Measurements from ENCODE around the gene GANAB. TPM values are rescaled to one million over a fixed set of nuclear protein-coding genes. Genes with fewer than 3 reads are reported as not detected.

The GANAB gene
- total and polyA plus RNA-seq, 2 of the 13 experiments (the other 11 are each of a cell fraction or from before 2014, with no cell fraction given) = 99.5 to 234 TPM

DNA sequence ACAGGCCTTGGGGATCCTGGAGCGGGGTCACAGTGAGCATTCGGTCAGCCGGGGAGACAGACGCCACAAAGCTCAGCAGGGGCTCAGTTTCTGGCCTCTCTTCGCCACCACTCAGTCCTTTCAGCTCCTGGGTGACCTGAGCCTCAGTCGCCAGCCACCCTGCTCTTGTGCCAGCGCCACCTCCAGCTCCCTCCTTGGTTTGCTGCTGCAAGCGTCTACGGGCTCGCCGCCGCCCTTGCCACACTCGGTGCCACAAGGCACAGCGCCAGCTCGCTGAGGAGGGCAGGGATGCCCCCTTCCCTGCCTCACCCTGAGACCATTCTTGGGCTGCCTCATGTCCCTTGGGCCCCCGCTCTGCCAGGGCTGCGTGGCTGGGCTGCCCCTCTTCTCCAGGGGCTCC is 71.3 kb downstream of the GANAB start (continued):
- TF ChIP-seq, protein P1, sequence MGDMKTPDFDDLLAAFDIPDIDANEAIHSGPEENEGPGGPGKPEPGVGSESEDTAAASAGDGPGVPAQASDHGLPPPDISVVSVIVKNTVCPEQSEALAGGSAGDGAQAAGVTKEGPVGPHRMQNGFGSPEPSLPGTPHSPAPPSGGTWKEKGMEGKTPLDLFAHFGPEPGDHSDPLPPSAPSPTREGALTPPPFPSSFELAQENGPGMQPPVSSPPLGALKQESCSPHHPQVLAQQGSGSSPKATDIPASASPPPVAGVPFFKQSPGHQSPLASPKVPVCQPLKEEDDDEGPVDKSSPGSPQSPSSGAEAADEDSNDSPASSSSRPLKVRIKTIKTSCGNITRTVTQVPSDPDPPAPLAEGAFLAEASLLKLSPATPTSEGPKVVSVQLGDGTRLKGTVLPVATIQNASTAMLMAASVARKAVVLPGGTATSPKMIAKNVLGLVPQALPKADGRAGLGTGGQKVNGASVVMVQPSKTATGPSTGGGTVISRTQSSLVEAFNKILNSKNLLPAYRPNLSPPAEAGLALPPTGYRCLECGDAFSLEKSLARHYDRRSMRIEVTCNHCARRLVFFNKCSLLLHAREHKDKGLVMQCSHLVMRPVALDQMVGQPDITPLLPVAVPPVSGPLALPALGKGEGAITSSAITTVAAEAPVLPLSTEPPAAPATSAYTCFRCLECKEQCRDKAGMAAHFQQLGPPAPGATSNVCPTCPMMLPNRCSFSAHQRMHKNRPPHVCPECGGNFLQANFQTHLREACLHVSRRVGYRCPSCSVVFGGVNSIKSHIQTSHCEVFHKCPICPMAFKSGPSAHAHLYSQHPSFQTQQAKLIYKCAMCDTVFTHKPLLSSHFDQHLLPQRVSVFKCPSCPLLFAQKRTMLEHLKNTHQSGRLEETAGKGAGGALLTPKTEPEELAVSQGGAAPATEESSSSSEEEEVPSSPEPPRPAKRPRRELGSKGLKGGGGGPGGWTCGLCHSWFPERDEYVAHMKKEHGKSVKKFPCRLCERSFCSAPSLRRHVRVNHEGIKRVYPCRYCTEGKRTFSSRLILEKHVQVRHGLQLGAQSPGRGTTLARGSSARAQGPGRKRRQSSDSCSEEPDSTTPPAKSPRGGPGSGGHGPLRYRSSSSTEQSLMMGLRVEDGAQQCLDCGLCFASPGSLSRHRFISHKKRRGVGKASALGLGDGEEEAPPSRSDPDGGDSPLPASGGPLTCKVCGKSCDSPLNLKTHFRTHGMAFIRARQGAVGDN (CRISPR knock-in tag; IDR thresholded peaks at IDR 0.05) = 0 out of 2 replicates have a peak, but pooled peaks have one; percentile 29
- TF ChIP-seq ZNF256 (CRISPR knock-in tag; conservative IDR thresholded peaks at IDR 0.05) (no peak), HDAC1 (CRISPR knock-in tag; IDR thresholded peaks at IDR 0.05) (no peak), AGO2 (optimal IDR thresholded peaks at IDR 0.05; ENCODE audit: low read depth, low read length) (peak; percentile 56), KDM5B (CRISPR knock-in tag; IDR thresholded peaks at IDR 0.05; ENCODE audit: borderline replicate concordance) (no peak), POLR2AphosphoS2 (IDR thresholded peaks at IDR 0.05; ENCODE audit: low read depth, low read length) (no peak), NR3C1 (CRISPR knock-in tag; IDR thresholded peaks at IDR 0.05) (no peak), ZNF138 (CRISPR knock-in tag; IDR thresholded peaks at IDR 0.05; ENCODE audit: low read depth) (0 out of 2 replicates have a peak, but pooled peaks have one; percentile 24), HNRNPL (IDR thresholded peaks at IDR 0.05; ENCODE audit: low read depth, low read length) (peak; percentile 82), ZNF549 (CRISPR knock-in tag; IDR thresholded peaks at IDR 0.05) (no peak), HMGA1 (CRISPR knock-in tag; conservative IDR thresholded peaks at IDR 0.05) (no peak), BCL6 (CRISPR knock-in tag; IDR thresholded peaks at IDR 0.05) (no peak), GATAD1 (CRISPR knock-in tag; IDR thresholded peaks at IDR 0.05) (no peak), SMAD1 (CRISPR knock-in tag; IDR thresholded peaks at IDR 0.05; ENCODE audit: borderline replicate concordance, low read depth) (no peak), IKZF1 (IDR thresholded peaks at IDR 0.05) (no peak)
- TF ChIP-seq, protein P2, sequence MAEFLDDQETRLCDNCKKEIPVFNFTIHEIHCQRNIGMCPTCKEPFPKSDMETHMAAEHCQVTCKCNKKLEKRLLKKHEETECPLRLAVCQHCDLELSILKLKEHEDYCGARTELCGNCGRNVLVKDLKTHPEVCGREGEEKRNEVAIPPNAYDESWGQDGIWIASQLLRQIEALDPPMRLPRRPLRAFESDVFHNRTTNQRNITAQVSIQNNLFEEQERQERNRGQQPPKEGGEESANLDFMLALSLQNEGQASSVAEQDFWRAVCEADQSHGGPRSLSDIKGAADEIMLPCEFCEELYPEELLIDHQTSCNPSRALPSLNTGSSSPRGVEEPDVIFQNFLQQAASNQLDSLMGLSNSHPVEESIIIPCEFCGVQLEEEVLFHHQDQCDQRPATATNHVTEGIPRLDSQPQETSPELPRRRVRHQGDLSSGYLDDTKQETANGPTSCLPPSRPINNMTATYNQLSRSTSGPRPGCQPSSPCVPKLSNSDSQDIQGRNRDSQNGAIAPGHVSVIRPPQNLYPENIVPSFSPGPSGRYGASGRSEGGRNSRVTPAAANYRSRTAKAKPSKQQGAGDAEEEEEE (CRISPR knock-in tag; IDR thresholded peaks at IDR 0.05; ENCODE audit: borderline replicate concordance) = no peak
- TF ChIP-seq, protein P3, sequence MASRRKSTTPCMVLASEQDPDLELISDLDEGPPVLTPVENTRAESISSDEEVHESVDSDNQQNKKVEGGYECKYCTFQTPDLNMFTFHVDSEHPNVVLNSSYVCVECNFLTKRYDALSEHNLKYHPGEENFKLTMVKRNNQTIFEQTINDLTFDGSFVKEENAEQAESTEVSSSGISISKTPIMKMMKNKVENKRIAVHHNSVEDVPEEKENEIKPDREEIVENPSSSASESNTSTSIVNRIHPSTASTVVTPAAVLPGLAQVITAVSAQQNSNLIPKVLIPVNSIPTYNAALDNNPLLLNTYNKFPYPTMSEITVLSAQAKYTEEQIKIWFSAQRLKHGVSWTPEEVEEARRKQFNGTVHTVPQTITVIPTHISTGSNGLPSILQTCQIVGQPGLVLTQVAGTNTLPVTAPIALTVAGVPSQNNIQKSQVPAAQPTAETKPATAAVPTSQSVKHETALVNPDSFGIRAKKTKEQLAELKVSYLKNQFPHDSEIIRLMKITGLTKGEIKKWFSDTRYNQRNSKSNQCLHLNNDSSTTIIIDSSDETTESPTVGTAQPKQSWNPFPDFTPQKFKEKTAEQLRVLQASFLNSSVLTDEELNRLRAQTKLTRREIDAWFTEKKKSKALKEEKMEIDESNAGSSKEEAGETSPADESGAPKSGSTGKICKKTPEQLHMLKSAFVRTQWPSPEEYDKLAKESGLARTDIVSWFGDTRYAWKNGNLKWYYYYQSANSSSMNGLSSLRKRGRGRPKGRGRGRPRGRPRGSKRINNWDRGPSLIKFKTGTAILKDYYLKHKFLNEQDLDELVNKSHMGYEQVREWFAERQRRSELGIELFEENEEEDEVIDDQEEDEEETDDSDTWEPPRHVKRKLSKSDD (CRISPR knock-in tag; IDR thresholded peaks at IDR 0.05; ENCODE audit: low read depth) = no peak
- TF ChIP-seq, protein P4, sequence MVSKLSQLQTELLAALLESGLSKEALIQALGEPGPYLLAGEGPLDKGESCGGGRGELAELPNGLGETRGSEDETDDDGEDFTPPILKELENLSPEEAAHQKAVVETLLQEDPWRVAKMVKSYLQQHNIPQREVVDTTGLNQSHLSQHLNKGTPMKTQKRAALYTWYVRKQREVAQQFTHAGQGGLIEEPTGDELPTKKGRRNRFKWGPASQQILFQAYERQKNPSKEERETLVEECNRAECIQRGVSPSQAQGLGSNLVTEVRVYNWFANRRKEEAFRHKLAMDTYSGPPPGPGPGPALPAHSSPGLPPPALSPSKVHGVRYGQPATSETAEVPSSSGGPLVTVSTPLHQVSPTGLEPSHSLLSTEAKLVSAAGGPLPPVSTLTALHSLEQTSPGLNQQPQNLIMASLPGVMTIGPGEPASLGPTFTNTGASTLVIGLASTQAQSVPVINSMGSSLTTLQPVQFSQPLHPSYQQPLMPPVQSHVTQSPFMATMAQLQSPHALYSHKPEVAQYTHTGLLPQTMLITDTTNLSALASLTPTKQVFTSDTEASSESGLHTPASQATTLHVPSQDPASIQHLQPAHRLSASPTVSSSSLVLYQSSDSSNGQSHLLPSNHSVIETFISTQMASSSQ (IDR thresholded peaks at IDR 0.05; ENCODE audit: low read depth) = no peak
- TF ChIP-seq, protein P4 (CRISPR knock-in tag; IDR thresholded peaks at IDR 0.05; ENCODE audit: borderline replicate concordance) = no peak
